GM23338 (cell line): ENCODE data around the gene MYH15. TPM values are rescaled to one million over a fixed set of nuclear protein-coding genes. Genes with fewer than 3 reads are reported as not detected.

Experiments
- ATAC-seq: fragments of 200-7000 bp; cut with Tn5 transposase; 3 replicates; pipeline ENCODE4 v1.9.1; 2020
- DNase-seq: peaks from one replicate; pipeline ENCODE4 v3.0.0-alpha.2; 2015; ENCODE audit warnings: low spot score
- H2AFZ ChIP-seq: fragments of 200-600 bp; sonication (generic); 2 replicates; pipeline ENCODE4 v1.8.0; 2016; ENCODE audit warnings: antibody characterized with exemption, mild to moderate bottlenecking, moderate library complexity
- H3F3A ChIP-seq: fragments of 200-600 bp; sonication (generic); replicated peaks from 2 replicates; pipeline ENCODE4 v1.8.0; 2017; ENCODE audit warnings: antibody characterized with exemption, mixed run types, low read depth
- H3K27ac ChIP-seq: fragments of 200-600 bp; sonication (generic); 2 replicates; pipeline ENCODE4 v1.6.1; 2016; ENCODE audit warnings: low read depth
- H3K27me3 ChIP-seq: fragments of 200-600 bp; sonication (generic); 2 replicates; pipeline ENCODE4 v1.8.0; 2016; ENCODE audit warnings: mild to moderate bottlenecking, mixed run types, moderate library complexity; ENCODE audit not compliant: insufficient read depth
- H3K36me3 ChIP-seq: fragments of 200-600 bp; sonication (generic); 2 replicates; pipeline ENCODE4 v1.8.0; 2016; ENCODE audit warnings: mild to moderate bottlenecking; ENCODE audit not compliant: insufficient read depth
- H3K4me1 ChIP-seq: fragments of 200-600 bp; sonication (generic); 2 replicates; pipeline ENCODE4 v1.8.0; 2016; ENCODE audit warnings: mild to moderate bottlenecking, moderate library complexity; ENCODE audit not compliant: insufficient read depth
- H3K4me2 ChIP-seq: fragments of 200-600 bp; sonication (generic); 2 replicates; pipeline ENCODE4 v1.7.1; 2017; ENCODE audit warnings: mixed run types
- H3K4me3 ChIP-seq: fragments of 200-600 bp; sonication (generic); 2 replicates; pipeline ENCODE4 v1.6.1; 2016; ENCODE audit warnings: mixed run types
- H3K79me2 ChIP-seq: fragments of 200-600 bp; sonication (generic); replicated peaks from 2 replicates; pipeline ENCODE4 v1.8.0; 2017; ENCODE audit warnings: mild to moderate bottlenecking; ENCODE audit not compliant: insufficient read depth
- H3K9me2 ChIP-seq: fragments of 200-600 bp; sonication (generic); 2 replicates; pipeline ENCODE4 v1.8.0; 2017; ENCODE audit not compliant: insufficient read depth
- H4K20me1 ChIP-seq: fragments of 200-600 bp; sonication (generic); replicated peaks from 2 replicates; pipeline ENCODE4 v1.8.0; 2017; ENCODE audit warnings: mild to moderate bottlenecking; ENCODE audit not compliant: insufficient read depth
- H3K27ac Mint-ChIP-seq: 2 replicates; pipeline ENCODE4 v1.8.0; 2020; ENCODE audit warnings: inconsistent platforms, mild to moderate bottlenecking, moderate library complexity, mixed read lengths
- H3K27me3 Mint-ChIP-seq: 3 replicates; pipeline ENCODE4 v1.8.0; 2022; ENCODE audit warnings: low read depth, mild to moderate bottlenecking, moderate library complexity, mixed read lengths, inconsistent platforms; ENCODE audit not compliant: insufficient read depth, poor library complexity
- H3K36me3 Mint-ChIP-seq: 3 replicates; pipeline ENCODE4 v1.8.0; 2021; ENCODE audit warnings: low read depth, mild to moderate bottlenecking, inconsistent platforms, moderate library complexity, mixed read lengths
- H3K4me1 Mint-ChIP-seq: 3 replicates; pipeline ENCODE4 v1.8.0; 2020; ENCODE audit warnings: mild to moderate bottlenecking, inconsistent platforms, mixed read lengths
- H3K4me3 Mint-ChIP-seq: 3 replicates; pipeline ENCODE4 v1.8.0; 2021; ENCODE audit warnings: moderate library complexity, mild to moderate bottlenecking, inconsistent platforms, mixed read lengths
- H3K9me3 Mint-ChIP-seq: 3 replicates; pipeline ENCODE4 v1.8.0; 2020; ENCODE audit warnings: moderate library complexity, mild to moderate bottlenecking, inconsistent platforms, mixed read lengths
- EZH2phosphoT487 ChIP-seq: fragments of 200-600 bp; sonication (generic); IDR thresholded peaks from one replicate; pipeline ENCODE4 v1.8.1; 2018; ENCODE audit warnings: antibody characterized with exemption; ENCODE audit not compliant: unreplicated experiment
- STAT1 ChIP-seq: IDR thresholded peaks from one replicate; pipeline ENCODE4 v1.6.1; 2016; ENCODE audit warnings: antibody characterized with exemption; ENCODE audit not compliant: unreplicated experiment
- ZNF331 ChIP-seq: fragments of 250-450 bp; sonication (Bioruptor Pico); IDR thresholded peaks from 2 replicates; pipeline ENCODE4 v1.5.0; 2020; ENCODE audit warnings: low read depth, mild to moderate bottlenecking, moderate library complexity
- polyA plus RNA-seq: library from polyadenylated mRNA; unstranded; fragments of >200 nt; fragmentation: Nextera tagmentation; extraction: Ambion mirVana; gene quantifications from 2 replicates; pipeline ENCODE4 v1.2.1, GENCODE V29; 2016
- total RNA-seq: library from RNA; depleted of rRNA; stranded (reverse); fragments of >200 nt; shearing (Covaris generic); gene quantifications from 2 replicates; pipeline ENCODE4 v1.2.3, GENCODE V29; 2014
- TF ChIP-seq, protein P1 (sequence below), 2 experiments: fragments of 200-600 bp in 1 of 2; sonication (generic) in 1 of 2; conservative IDR thresholded peaks; 2 replicates each; pipeline versions ENCODE4 v1.5.1 to v1.6.1; 2016 to 2017; ENCODE audit warnings: antibody characterized with exemption in 2 of 2, low read depth in 2 of 2, mild to moderate bottlenecking in 2 of 2, moderate library complexity in 1 of 2
- TF ChIP-seq, protein P2 (sequence below): IDR thresholded peaks from one replicate; pipeline ENCODE4 v1.6.1; 2018; ENCODE audit warnings: antibody characterized with exemption; ENCODE audit not compliant: unreplicated experiment
- TF ChIP-seq, protein P3 (sequence below): IDR thresholded peaks from 2 replicates; pipeline ENCODE4 v1.6.1; 2016; ENCODE audit warnings: antibody characterized with exemption

The MYH15 gene
- total and polyA plus RNA-seq, 2 experiments from 2014 or later: 0.07 TPM; not detected in 1

DNA sequence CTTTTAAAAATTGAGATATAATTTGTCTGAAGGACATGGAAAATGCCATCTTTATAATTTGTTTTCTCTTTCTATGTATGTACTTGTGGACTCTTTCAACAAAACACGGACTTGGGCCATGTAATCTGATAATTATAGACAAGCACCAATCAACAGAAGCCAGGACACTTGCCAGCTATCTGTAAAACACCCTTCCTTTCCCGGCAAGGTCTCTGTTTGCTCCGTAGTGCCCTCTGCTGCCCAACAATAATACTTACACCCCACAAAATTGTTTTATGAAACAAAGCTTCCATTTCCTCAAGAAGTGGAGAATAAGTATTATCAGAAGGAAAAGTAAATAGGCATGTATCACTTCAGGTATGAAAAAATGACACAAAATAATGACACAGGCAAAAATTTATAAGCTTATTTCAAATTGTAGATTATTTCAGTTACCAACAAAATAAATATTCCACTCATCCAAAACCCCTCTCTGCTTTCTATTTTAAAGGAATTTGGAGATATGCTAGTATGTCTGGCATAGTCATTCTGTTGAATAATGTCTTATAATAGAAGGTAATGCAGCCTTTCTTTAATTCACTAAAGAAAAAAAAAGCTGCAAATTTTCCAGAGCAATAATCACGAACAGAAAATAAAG is 32.8 kb downstream of the MYH15 start:
- H3K9me3 Mint-ChIP-seq: no peaks in the 10 kb centered on the region
- Histone ChIP-seq H3F3A (no peaks in the 10 kb centered on the region), H3K4me3 (no peak overlapping the region), H3K4me1 (no peaks in the 10 kb centered on the region), H2AFZ (no peak overlapping the region), H3K79me2 (no peaks in the 10 kb centered on the region), H3K36me3 (no peaks in the 10 kb centered on the region), H3K9me2 (no peaks in the 10 kb centered on the region), H3K27ac (no peak overlapping the region), H3K27me3 (no peaks in the 10 kb centered on the region), H3K4me2 (no peak overlapping the region), H4K20me1 (no peaks in the 10 kb centered on the region)
- TF ChIP-seq, protein P1, sequence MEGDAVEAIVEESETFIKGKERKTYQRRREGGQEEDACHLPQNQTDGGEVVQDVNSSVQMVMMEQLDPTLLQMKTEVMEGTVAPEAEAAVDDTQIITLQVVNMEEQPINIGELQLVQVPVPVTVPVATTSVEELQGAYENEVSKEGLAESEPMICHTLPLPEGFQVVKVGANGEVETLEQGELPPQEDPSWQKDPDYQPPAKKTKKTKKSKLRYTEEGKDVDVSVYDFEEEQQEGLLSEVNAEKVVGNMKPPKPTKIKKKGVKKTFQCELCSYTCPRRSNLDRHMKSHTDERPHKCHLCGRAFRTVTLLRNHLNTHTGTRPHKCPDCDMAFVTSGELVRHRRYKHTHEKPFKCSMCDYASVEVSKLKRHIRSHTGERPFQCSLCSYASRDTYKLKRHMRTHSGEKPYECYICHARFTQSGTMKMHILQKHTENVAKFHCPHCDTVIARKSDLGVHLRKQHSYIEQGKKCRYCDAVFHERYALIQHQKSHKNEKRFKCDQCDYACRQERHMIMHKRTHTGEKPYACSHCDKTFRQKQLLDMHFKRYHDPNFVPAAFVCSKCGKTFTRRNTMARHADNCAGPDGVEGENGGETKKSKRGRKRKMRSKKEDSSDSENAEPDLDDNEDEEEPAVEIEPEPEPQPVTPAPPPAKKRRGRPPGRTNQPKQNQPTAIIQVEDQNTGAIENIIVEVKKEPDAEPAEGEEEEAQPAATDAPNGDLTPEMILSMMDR (conservative IDR thresholded peaks at IDR 0.05; ENCODE audit: low read depth in 2 of 2): peak; percentile 82 to 88
- TF ChIP-seq, protein P2, sequence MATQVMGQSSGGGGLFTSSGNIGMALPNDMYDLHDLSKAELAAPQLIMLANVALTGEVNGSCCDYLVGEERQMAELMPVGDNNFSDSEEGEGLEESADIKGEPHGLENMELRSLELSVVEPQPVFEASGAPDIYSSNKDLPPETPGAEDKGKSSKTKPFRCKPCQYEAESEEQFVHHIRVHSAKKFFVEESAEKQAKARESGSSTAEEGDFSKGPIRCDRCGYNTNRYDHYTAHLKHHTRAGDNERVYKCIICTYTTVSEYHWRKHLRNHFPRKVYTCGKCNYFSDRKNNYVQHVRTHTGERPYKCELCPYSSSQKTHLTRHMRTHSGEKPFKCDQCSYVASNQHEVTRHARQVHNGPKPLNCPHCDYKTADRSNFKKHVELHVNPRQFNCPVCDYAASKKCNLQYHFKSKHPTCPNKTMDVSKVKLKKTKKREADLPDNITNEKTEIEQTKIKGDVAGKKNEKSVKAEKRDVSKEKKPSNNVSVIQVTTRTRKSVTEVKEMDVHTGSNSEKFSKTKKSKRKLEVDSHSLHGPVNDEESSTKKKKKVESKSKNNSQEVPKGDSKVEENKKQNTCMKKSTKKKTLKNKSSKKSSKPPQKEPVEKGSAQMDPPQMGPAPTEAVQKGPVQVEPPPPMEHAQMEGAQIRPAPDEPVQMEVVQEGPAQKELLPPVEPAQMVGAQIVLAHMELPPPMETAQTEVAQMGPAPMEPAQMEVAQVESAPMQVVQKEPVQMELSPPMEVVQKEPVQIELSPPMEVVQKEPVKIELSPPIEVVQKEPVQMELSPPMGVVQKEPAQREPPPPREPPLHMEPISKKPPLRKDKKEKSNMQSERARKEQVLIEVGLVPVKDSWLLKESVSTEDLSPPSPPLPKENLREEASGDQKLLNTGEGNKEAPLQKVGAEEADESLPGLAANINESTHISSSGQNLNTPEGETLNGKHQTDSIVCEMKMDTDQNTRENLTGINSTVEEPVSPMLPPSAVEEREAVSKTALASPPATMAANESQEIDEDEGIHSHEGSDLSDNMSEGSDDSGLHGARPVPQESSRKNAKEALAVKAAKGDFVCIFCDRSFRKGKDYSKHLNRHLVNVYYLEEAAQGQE: no peak
- H3K27ac Mint-ChIP-seq: no peak overlapping the region
- no peaks in the 10 kb centered on the region for H3K27me3 Mint-ChIP-seq
- peaks cover 4% of the 10 kb centered on the region; the same call in 2 of the 3 replicates for H3K4me1 Mint-ChIP-seq
- no peak overlapping the region for H3K4me3 Mint-ChIP-seq
- peak; percentile 78 for DNase-seq
- peak; percentile 66 for ATAC-seq
- no peaks in the 10 kb centered on the region for H3K36me3 Mint-ChIP-seq

DNA sequence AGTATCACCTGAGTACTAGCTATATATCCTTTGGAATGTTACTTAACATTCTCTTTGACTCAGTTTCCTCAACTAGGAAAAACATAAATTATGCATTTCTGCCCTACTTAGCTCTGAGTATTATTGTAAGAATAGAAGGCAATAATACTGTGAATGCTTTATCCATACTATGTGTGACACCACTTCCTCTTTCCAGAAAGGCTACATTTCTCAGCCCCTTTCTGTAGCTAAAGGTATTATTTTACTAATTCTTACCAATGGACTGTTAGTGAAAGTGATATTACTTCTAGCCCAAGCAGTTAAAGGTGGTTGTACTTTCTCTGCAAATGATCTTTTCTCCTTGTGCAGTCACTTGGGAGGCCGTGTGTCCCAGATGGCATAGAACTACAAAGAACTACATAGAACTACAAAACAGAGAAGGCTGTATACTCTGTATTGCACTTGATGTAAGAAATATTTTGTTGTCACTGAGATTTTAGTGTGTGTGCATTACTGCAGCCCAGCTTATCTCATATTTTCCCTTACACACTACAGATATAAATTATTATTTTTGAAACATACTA is 35.1 kb downstream of the MYH15 start:
- no peak overlapping the region for H3K27ac Mint-ChIP-seq
- H3K4me3 ChIP-seq: no peak overlapping the region
- peaks cover 14% of the 10 kb centered on the region; the same call in 2 of the 3 replicates for H3K4me1 Mint-ChIP-seq
- no peak overlapping the region for H3K27ac ChIP-seq
- no peaks in the 10 kb centered on the region for H3K27me3 Mint-ChIP-seq
- H3K36me3 Mint-ChIP-seq: no peaks in the 10 kb centered on the region
- DNase-seq (no peak), ATAC-seq (no peak)
- no peaks in the 10 kb centered on the region for H3K27me3 ChIP-seq
- no peaks in the 10 kb centered on the region for H3K9me3 Mint-ChIP-seq
- H3K4me3 Mint-ChIP-seq: no peak overlapping the region
- H2AFZ ChIP-seq: peak overlapping the region; percentile 49; the same call in 1 of the 2 replicates
- no peaks in the 10 kb centered on the region for H4K20me1 ChIP-seq
- no peaks in the 10 kb centered on the region for H3F3A ChIP-seq
- 0 out of 2 replicates have a peak, but pooled peaks cover 3% of the 10 kb centered on the region for H3K4me1 ChIP-seq
- no peak overlapping the region for H3K4me2 ChIP-seq
- no peaks in the 10 kb centered on the region for H3K9me2 ChIP-seq
- no peaks in the 10 kb centered on the region for H3K79me2 ChIP-seq
- no peaks in the 10 kb centered on the region for H3K36me3 ChIP-seq
- no peak for TF ChIP-seq STAT1
- TF ChIP-seq, protein P3, sequence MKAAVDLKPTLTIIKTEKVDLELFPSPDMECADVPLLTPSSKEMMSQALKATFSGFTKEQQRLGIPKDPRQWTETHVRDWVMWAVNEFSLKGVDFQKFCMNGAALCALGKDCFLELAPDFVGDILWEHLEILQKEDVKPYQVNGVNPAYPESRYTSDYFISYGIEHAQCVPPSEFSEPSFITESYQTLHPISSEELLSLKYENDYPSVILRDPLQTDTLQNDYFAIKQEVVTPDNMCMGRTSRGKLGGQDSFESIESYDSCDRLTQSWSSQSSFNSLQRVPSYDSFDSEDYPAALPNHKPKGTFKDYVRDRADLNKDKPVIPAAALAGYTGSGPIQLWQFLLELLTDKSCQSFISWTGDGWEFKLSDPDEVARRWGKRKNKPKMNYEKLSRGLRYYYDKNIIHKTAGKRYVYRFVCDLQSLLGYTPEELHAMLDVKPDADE: no peak
- TF ChIP-seq EZH2phosphoT487: no peak
- TF ChIP-seq, protein P1 (conservative IDR thresholded peaks at IDR 0.05; ENCODE audit: low read depth in 2 of 2): no peak
- TF ChIP-seq ZNF331 (CRISPR knock-in tag): no peak
